Bone marrow (tissue), 2 donors: ENCODE measurements around the gene SHISA6.
"Not testable (repeated sequence)": the region's sequence is repeated elsewhere in the genome, so short reads cannot be mapped to it uniquely, and the experiment has no call there.

Source experiments
- DNase-seq, 2 donors: peaks; one replicate each; lab custom pipeline; 2025; lab: John Stamatoyannopoulos, UW

Gene SHISA6

DNA sequence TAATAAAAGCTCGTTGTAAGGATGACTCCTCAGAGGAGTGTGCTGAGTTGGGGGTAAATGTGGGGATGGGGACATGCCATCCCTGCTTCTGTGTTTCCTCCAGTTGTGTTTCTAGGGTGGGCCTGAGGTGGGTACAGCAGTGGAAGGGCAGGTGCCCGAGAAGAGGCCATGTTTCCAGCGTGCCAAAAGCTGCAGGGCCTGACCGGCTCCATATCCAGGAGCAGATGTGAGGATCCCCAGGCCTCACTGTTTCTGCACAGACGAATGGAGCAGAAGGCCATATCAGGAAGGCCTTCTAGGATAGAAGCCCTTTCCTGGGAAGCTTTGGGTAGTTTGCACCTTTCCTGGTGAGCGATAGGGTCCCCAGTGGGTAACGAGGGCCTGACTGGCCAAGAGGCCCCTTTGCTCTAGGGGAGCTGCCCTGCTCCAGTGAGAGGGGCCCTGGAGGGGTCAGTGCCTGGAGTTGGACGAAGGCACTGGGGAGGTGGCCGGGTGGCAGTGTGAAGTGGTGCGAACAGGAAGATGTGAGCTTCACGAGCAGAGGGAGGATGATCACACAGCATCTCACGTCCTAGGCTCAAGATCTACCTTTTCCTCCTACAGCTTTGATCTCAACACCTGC, 62.9 kb downstream of the SHISA6 start:
- DNase-seq = no peak

DNA sequence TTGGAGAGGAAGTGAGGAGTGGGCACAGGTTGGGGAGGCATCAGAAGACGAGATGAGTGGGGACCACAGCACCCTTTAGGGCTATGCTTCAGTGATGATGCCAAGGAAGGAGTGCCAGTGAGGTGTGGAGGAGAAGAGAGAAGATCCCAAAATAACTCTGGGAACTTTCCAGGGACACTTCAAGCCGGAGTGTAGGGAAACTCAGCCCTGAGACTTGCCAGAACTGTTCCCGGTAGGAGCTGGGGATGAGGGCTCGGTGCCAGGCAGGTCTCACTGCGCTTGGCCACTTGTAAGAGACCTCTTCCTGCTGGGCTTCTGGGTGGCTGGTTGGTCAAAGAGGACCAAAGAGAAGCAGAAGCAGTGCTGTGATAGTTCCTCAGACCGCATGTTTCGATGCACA, 63.6 kb downstream of the SHISA6 start:
- DNase-seq = no peak

DNA sequence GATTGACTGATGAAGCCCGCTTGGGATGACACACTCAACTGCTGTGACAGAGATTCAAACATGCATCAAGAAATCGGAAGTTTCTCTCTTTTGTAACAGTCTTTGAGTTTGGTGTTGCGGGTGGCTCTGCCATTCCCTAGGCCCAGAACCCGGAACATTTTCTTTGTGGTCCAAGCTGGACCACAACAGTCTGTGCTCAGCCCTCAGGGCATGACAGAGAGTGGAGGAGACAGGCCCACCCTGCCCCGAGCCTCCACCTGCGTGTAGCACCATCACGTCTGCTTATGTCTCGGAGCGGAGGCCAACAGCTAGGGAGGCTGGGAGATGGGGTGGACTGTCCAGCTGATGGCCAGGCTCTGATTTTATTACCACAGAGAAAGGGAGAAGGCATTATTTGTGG, 64.5 kb downstream of the SHISA6 start:
- DNase-seq = no peak

DNA sequence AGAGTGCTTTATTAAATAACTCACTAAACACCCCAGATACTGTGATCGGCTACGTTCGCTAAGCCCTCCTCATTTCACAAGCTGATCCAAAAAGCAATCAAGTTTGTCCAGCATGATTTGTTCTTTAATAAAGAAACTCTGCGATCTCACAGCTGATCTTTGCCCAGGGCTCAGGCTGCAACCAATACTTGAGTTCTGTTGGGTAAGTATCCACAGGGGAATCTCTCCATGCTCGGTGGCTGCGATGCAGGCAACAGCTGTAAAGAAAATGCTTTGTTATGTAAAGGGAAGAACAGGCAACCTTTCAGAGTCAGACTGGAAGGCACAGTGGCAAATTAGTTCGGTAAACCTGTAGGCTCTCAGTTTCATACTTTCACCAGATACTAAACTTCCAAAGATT, 67.5 kb downstream of the SHISA6 start:
- DNase-seq = no peak

DNA sequence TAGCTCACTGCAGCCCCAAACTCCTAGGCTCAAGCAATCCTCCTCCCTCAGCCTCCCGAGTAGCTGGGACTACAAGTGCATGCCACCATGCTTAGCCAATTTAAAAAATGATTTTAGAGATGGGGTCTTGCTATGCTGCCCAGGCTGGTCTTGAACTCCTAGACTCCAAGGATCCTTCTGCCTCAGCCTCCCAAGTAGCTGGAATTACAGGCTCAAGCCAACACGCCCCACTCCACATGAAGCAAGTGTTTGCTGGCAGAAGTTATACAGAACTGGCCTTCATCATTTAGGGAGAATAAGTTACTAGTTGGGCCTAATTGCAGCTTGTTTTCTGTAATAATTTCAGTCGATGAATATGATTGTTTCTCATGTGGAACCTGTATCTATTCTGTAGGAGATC, 68.0 kb downstream of the SHISA6 start:
- no peak for DNase-seq

DNA sequence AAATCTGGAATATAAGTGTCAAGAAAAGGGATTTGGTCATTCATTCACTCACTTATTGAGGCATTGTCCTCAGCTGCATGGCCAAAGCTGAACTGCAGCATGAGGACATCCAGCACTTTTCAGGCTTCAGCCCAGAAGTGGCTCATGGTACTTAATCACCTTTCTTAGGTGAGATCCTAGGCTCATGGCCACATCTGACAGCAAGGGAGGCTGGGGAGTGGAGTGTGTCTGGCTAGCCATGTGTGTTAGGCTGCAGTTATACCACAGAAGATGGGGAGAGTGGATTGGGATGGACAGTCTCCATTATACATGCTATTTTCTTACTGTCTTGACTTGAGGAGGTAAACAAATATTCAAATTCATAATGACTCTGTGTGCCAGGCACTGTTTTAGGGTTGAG, 68.8 kb downstream of the SHISA6 start:
- no peak for DNase-seq

DNA sequence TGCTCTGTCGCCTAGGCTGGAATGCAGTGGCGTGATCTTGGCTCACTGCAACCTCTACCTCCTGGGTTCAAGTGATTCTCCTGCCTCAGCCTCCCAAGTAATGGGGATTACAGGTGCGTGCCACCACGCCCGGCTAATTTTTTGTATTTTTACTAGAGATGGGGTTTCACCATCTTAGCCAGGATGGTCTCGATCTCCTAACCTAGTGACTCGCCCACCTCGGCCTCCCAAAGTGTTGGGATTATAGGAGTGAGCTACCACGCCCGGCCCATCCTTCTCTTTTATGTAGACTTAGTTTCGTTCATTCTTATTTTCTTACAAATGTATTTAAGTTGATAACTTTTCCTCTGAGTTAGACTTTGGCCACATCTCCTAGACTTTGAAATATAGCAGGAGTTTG, 75.4 kb downstream of the SHISA6 start:
- not testable (repeated sequence) for DNase-seq

DNA sequence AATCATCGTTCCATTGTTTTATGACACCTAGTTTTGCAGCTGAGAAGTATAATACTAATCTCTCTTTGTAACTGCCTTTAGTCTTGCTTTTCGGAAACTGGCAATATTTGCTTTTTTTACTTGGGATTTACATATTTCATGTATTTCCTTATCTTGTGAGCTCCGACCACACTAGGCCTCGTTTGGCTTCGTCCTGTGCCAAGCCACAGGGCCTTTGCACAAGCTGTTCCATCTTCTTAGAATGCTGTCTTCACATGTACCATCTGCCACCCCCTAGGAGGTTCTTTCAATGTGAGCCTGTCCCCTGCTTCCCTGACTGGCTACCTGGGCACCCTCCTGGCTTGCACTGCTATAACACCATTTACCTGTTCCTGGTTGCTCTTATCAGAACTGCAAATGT, 77.2 kb downstream of the SHISA6 start:
- DNase-seq = no peak

DNA sequence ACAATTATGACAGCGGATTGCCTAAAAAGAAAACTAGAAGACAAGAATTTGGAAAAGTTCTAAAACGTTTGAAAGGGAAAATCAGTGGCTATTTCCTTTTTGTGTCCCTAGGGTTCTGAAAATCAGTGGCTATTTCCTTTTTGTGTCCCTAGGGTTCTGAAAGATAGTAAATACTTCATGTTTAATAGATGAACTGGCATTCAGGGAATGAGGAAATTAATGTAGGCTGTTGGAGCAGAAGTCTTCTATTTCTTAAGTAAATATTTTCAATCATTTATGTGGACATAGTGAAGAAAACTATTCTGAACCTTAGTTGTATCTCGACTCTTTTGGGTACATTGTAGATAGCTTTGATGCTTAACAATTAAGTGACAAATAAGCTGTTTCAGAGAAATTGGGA, 78.9 kb downstream of the SHISA6 start:
- DNase-seq = no peak

DNA sequence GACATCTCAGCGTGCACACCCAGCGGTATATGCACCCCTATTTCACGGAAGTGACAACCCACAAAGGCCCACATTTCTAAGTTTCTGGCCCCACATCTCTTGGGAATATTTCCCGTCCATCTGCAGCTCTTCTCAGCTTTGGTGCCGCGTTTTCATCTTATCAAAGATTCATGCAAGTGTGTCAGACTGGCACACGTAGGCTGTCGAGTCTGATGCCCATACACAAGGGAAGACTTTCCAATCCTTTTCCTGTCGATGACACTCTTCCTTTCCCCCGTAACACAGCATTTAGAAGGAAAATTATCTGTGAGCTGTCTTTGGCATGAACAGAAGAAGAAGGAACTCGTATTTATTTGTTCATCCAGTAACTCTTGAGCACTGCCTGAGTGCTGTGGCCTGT, 83.0 kb downstream of the SHISA6 start:
- DNase-seq = no peak

DNA sequence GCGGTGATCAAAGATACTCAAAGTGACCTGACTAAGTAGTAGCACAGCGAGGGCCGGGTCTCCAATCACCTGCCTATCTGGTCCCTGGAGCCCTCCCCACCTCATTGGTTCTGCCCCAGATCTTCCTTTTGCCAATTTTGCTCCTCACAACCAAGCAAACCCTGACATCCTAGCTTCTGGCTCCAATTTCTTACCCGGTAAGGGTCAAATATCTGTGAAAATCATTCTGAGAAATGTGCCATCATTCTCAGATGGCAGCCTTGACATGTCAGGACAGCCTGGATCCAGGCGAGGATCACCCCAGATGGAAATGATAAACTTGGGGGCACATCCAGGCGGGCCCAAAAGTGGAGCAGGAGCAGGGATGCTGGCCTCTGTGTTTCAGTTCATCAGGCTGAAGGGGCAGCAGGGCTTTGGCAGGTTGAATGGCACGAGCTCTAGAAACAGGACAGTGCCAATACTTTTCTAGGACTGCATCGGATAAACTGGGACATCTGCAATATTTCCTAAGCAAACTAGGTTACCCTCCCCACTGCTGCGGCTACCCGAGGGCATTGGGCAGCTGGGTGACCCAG, 83.9 kb downstream of the SHISA6 start:
- no peak for DNase-seq

DNA sequence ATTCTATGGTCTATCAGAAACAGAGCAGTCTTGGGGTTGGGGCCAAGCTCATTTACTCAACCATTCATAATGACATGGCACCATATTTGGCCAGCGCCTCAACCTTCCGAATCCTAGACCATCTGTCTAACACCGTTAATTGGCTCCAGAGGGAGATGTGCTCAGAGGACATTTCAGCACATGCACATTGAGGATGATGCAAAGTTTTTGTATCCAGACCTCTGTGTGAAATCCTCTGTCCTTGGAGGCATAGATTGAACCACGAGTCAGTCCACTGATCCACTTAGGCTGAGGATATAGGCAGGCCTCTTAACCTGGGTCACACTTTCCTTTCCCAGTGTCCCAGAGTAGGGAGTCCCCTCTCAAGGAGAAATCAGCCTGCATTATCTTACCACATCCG, 85.5 kb downstream of the SHISA6 start:
- no peak for DNase-seq

DNA sequence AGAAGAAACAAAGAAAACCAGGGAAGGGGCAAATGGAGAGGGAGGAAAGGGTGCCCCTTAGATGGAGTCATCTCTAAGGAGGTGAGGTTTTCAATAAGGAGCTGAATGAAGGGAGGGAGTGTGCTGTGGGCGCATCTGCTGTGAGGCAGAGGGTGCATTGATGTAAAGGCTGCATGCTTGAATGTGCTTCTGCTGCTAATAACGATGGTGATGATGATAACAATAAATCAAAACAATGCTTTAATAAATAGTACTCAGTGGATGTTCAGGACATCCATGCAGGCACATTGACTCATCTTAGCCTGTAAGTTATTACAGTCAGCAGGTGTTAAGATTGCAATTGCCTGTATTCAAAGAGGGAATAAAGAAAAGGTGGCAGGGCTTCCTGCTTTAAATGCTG, 87.8 kb downstream of the SHISA6 start:
- no peak for DNase-seq

DNA sequence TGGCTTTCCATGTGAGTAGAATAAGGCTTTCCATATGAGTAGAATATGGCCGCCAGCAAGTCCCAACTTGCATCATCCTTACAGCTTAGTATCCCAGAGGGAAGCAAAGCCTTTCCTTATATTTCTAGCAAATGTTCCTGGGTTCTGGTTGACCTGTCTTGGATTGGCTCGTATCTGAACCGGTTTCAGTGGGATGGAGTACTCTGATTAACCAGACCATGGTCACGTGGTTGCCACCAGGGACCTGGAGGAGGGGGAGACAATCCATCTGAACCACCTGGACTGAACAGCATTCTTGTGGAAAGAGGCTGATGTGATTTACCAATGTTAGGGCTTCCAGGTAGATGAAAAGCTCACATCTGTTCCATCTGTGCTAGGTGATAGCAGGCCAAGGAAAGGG, 89.0 kb downstream of the SHISA6 start:
- DNase-seq = no peak

DNA sequence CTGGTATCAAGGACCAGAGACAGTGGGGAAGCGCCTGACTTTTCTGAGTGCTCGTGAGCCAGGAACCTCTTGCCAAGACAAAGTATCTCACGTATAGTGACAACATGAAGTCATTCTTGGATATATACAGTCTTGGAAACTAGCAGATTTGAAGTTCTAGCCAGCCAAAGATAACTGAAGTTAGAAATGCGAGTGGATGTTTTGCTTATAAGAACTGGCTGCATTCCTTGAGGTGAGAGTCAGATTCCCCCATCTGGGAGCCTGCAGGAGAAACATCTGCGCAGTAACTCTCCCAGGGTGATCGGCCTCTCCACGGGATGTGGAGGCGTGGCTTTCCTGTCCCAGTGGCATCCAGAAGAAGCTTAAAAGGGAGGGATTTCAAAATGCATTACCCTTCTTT, 89.8 kb downstream of the SHISA6 start:
- no peak for DNase-seq

DNA sequence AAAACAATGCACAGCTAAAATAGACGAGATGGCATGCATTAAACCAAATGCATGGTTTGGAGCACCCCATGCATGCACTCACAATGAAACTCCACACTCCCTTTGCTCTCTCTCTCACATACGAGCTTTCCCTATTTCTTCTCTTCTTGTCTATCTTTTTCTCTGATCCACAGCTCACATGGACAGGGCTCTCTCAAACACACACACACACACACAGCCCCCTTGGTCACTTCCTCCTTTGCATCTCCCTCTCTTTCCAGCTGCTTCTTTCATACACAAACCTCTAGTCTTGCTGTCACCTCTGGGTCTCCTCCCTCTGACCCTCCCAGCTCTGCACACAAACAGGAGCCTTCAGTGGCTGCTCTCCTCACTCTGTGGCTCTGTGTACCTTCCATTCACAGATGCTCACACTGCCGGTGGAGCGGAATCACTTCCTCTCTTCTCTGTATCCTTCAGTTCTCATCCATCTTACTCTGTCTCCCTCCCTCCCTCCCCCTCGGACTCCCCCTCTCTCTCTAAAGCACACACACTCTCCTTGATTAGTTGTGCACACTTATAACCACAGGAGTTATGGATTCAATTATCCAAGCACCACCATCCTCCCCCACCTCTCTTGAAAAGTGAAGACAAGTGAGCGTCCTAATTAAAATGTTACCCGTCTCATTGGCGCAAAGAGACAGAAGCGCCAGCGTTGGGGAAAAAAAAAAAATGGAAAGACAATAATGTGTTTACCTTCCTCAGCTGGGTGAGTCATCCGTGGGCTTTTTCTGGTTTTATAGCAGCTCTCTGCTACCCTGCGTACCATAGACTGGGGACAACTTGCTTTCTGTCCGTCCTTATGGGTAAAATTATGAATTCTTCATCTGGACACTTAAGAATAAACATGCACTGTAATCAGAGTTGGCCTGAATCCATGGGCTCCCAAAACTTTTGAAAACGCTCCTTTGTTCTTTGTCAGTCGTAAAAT, 90.8 kb downstream of the SHISA6 start:
- DNase-seq = no peak

DNA sequence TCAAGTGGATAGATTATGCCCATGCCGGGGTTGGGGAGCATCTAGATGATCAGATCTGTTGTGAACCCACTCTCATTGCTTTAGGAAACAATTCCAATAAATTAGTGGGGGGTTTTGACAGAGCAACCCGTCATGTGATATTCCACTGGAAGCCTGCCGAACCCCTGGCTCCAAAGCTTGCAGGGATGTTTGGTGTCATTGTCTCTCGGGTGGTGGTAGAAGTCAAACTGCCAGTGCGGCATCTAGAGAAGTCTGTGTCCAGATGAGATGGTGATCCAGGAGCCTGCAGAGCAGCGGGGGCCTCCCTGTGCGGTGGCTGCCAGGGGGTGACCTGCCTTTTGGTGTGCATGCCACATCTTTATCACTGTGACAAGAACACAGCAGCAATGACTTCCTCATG, 91.7 kb downstream of the SHISA6 start:
- no peak for DNase-seq

DNA sequence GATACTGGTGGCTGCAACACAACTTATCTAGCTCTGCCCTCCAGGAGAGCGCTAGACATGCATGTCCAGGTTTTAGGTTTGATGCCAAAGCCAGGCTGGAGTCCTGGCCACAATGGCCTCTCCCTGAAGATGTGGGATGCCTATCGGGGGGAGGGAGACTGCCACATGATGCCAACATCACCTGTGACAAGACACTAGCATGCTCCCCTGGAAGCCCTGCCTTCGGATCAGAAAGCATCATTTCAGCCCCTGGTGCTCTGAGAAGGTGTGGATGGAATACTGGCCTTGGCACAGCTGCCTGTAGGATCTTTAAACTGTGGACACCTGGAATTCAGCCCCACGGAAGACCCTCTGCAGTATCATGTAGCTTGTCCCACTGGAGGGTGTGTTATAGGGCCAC, 93.5 kb downstream of the SHISA6 start:
- DNase-seq = no peak

DNA sequence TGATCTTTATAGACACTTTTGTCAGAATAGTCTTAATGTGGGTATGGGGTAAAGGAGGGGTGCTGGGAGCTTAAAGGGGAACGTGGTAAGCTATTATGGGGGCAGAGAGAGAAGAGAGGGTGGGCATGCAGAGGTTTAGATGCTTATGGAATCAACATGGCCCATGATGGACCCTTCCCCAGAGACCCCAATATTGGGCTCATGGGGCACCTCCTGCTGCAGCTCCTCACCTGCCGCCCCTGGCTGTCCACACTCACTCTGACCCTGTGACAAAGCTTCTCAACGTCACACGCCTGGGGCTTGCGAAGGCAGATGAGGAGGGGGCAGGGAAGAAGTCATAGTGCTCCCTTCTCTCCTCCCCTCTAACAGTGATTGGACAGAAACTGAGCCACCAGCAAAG, 95.3 kb downstream of the SHISA6 start:
- DNase-seq = no peak

DNA sequence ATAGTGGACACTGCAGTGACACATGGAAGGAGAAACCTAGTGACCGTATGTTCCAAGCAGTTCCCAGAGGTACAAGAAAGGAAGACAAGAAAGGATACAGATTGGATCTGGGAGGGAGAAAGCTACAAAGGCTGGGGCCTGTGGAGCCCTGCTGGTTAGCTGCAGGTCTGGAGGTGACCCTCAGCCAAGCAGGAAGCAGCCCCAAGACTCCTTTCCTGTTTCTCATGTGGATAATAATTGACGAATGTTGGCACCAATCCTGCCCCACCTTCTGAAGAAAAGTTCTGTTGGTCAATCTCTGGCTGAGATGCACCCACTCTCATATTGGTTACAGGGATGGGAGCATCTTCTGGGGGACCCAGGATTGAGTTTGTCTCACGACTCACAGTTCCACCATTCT, 99.8 kb downstream of the SHISA6 start:
- DNase-seq = no peak

DNA sequence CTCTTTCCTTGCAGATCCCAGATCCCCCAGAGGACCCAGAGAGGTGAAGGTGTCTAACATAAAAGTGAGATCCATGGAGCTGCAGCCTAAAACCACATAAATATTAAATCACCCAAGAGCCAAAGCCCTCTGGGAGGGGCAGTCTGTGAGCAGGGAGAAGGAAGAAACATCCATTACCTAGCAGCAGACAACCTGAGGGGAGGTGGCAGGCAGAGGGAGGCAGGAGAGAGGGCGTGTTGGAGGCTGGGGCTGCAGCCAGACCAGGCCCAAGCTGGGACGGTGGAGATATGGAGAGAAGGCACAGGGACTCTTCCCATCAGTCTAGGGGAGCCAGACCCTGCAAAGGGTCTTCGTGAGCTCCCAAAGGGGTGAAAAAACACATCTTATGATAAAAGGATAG, 101.1 kb downstream of the SHISA6 start:
- no peak for DNase-seq

DNA sequence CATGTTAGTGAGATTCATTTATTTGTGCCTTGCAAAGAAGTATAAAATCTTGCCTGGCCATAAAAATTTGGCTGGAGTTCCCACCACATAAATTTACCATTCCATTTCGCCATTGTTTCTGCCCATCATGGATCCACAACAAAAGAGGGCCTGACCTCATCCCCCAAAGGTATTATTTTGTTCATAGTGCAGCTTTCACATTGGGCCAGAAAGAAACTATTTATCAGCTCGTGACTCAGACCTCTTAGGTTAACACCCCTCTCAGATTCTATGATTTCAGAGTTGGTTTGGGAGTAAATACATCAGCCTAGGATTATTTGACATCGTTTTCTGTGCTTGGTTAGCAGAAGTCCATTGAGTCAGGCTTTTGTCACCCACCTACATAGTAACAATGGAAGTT, 108.1 kb downstream of the SHISA6 start:
- DNase-seq = no peak

DNA sequence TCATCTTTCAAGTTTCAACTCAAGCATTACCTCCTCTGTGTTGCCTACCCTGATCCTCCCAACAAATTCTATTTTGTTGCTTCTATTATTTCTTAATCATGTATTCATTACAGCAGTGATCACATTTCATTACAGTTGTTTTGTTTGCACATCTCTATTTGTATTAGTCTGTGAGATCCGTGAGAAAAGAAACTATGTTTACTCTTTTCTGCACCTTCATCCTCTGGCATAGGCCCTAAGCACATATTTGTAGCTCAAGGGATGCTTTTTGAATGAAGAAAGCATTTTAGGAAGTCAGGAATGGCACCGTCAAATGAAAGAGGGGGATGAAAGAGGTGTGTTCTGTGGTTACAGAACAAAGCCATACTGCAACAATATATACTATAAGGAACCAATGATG, 110.5 kb downstream of the SHISA6 start:
- no peak for DNase-seq
